H1 (cell line): ENCODE results near the gene SCGN. TPM values are rescaled to one million over a fixed set of nuclear protein-coding genes. Genes with fewer than 3 reads are reported as not detected.

ENCODE experiments used
- CTCF ChIA-PET: fragments of 300-600 bp; sonication (Branson Sonifier 250); formaldehyde crosslinking; loops from one replicate; lab custom pipeline; 2021; ENCODE audit not compliant: partially characterized antibody; lab: Charles Lee
- POLR2A ChIA-PET: fragments of 300-600 bp; sonication (Branson Sonifier 250); formaldehyde crosslinking; loops from one replicate; lab custom pipeline; 2021; ENCODE audit warnings: inconsistent platforms; ENCODE audit not compliant: partially characterized antibody; lab: Charles Lee
- DNase-seq, 2 experiments: peaks; one replicate each; pipeline versions ENCODE4 v3.0.0 to v3.0.0-alpha.2; 2010 to 2022; ENCODE audit warnings: low spot score in 2 of 2, low read depth in 1 of 2, mixed read lengths in 1 of 2
- FAIRE-seq: peaks from 2 replicates; lab custom pipeline; 2011; peaks lifted over from hg19 to GRCh38; lab: Jason Lieb, UNC
- H2AFZ ChIP-seq: 2 replicates; pipeline ENCODE4 v1.8.1; 2012; ENCODE audit warnings: low read length, inconsistent platforms
- H2AK5ac ChIP-seq: 2 replicates; pipeline ENCODE4 v1.6.1; 2013; ENCODE audit warnings: low read depth, low read length
- H2BK120ac ChIP-seq: replicated peaks from 2 replicates; pipeline ENCODE3; 2013; ENCODE audit warnings: low read depth, low read length, inconsistent platforms
- H2BK12ac ChIP-seq: 2 replicates; pipeline ENCODE4 v1.6.1; 2013; ENCODE audit warnings: low read depth, low read length
- H2BK15ac ChIP-seq: 2 replicates; pipeline ENCODE4 v1.6.1; 2013; ENCODE audit warnings: low read length
- H2BK20ac ChIP-seq: 2 replicates; pipeline ENCODE4 v1.6.1; 2013; ENCODE audit warnings: low read length
- H2BK5ac ChIP-seq: 2 replicates; pipeline ENCODE4 v1.6.1; 2013; ENCODE audit warnings: low read depth, low read length
- H3K14ac ChIP-seq: 2 replicates; pipeline ENCODE4 v1.6.1; 2013; ENCODE audit warnings: inconsistent platforms; ENCODE audit not compliant: insufficient read length
- H3K18ac ChIP-seq: 2 replicates; pipeline ENCODE4 v1.6.1; 2013; ENCODE audit warnings: low read length; ENCODE audit errors: extremely low read depth
- H3K23ac ChIP-seq: 2 replicates; pipeline ENCODE4 v1.6.1; 2013; ENCODE audit warnings: inconsistent platforms; ENCODE audit not compliant: insufficient read length
- H3K23me2 ChIP-seq: 2 replicates; pipeline ENCODE4 v1.6.1; 2013; ENCODE audit warnings: low read depth, low read length
- H3K27ac ChIP-seq: 2 replicates; pipeline ENCODE4 v1.6.1; 2011; ENCODE audit warnings: low read depth, low read length, inconsistent platforms
- H3K27me3 ChIP-seq, 4 experiments: replicated peaks in 1 of 4; 1 replicate in 1 of 4; 2 replicates in 3 of 4; pipeline versions ENCODE4 v1.6.1 to v1.8.1; 2011 to 2013; ENCODE audit warnings: low read length in 3 of 4, mild to moderate bottlenecking in 3 of 4, inconsistent platforms in 2 of 4, mixed read lengths in 2 of 4, moderate library complexity in 1 of 4; ENCODE audit not compliant: control insufficient read depth in 3 of 4, insufficient read depth in 3 of 4; ENCODE audit errors: extremely low read depth in 1 of 4
- H3K36me3 ChIP-seq, 4 experiments: 2 replicates each; pipeline versions ENCODE4 v1.6.1 to v1.8.1; 2011 to 2013; ENCODE audit warnings: mild to moderate bottlenecking in 4 of 4, low read length in 3 of 4, moderate library complexity in 2 of 4, control low read depth in 1 of 4, inconsistent platforms in 1 of 4; ENCODE audit not compliant: insufficient read depth in 4 of 4, control insufficient read depth in 2 of 4
- H3K4ac ChIP-seq: replicated peaks from 2 replicates; pipeline ENCODE3; 2013; ENCODE audit warnings: low read length, low read depth, mixed read lengths, inconsistent platforms; ENCODE audit not compliant: insufficient read length
- H3K4me1 ChIP-seq, 4 experiments: replicated peaks in 1 of 4; 1 replicate in 1 of 4; 2 replicates in 3 of 4; pipeline versions ENCODE4 v1.6.1 to v1.8.1; 2011 to 2013; ENCODE audit warnings: low read length in 3 of 4, inconsistent platforms in 2 of 4, mixed read lengths in 1 of 4; ENCODE audit not compliant: insufficient read depth in 4 of 4, control insufficient read depth in 3 of 4
- H3K4me2 ChIP-seq, 2 experiments: 2 replicates each; pipeline versions ENCODE4 v1.6.1 to v1.8.1; 2011 to 2013; ENCODE audit warnings: low read depth in 2 of 2, low read length in 2 of 2, control low read depth in 1 of 2, inconsistent platforms in 1 of 2, mild to moderate bottlenecking in 1 of 2; ENCODE audit not compliant: insufficient read depth in 1 of 2
- H3K4me3 ChIP-seq, 4 experiments: fragments of 200-600, 300-600 bp in 1 of 4; sonication (generic), shearing (Covaris generic), sonication (Bioruptor Twin) in 1 of 4; 2 replicates each; pipeline versions ENCODE4 v1.5.1 to v1.8.1; 2011 to 2016; ENCODE audit warnings: low read length in 4 of 4, low read depth in 3 of 4, control low read depth in 2 of 4, inconsistent platforms in 2 of 4, mild to moderate bottlenecking in 2 of 4, mixed read lengths in 1 of 4, moderate library complexity in 1 of 4; ENCODE audit not compliant: insufficient read depth in 2 of 4; ENCODE audit errors: extremely low read depth in 1 of 4
- H3K56ac ChIP-seq: replicated peaks from 2 replicates; pipeline ENCODE3; 2013; ENCODE audit warnings: low read depth, mild to moderate bottlenecking, mixed read lengths, low read length, inconsistent platforms; ENCODE audit not compliant: insufficient read length
- H3K79me1 ChIP-seq: 2 replicates; pipeline ENCODE4 v1.6.1; 2013; ENCODE audit warnings: low read depth, low read length, control low read depth
- H3K79me2 ChIP-seq, 2 experiments: 2 replicates each; pipeline versions ENCODE4 v1.6.1 to v1.8.1; 2012 to 2013; ENCODE audit warnings: low read length in 2 of 2, mild to moderate bottlenecking in 2 of 2, inconsistent platforms in 1 of 2; ENCODE audit not compliant: insufficient read depth in 2 of 2, control insufficient read depth in 1 of 2
- H3K9ac ChIP-seq, 4 experiments: replicated peaks in 1 of 4; 1 replicate in 1 of 4; 2 replicates in 3 of 4; pipeline versions ENCODE4 v1.6.1 to v1.8.1; 2011 to 2013; ENCODE audit warnings: low read depth in 3 of 4, low read length in 3 of 4, control low read depth in 2 of 4, mild to moderate bottlenecking in 2 of 4, moderate library complexity in 2 of 4, inconsistent platforms in 1 of 4; ENCODE audit errors: extremely low read depth in 1 of 4
- H3K9me3 ChIP-seq, 2 experiments: 2 replicates each; pipeline versions ENCODE4 v1.6.1 to v1.8.1; 2012 to 2013; ENCODE audit warnings: mild to moderate bottlenecking in 2 of 2, moderate library complexity in 2 of 2, control low read depth in 1 of 2, inconsistent platforms in 1 of 2, low read depth in 1 of 2, low read length in 1 of 2, mixed read lengths in 1 of 2; ENCODE audit not compliant: insufficient read depth in 2 of 2
- H4K20me1 ChIP-seq, 2 experiments: replicated peaks in 1 of 2; 2 replicates each; pipeline versions ENCODE3 to v1.8.1; 2011 to 2013; ENCODE audit warnings: inconsistent platforms in 2 of 2, low read length in 2 of 2, mild to moderate bottlenecking in 1 of 2; ENCODE audit not compliant: insufficient read depth in 2 of 2, control insufficient read depth in 1 of 2
- H4K5ac ChIP-seq: 2 replicates; pipeline ENCODE4 v1.6.1; 2013; ENCODE audit warnings: low read length, low read depth, mixed read lengths, inconsistent platforms; ENCODE audit not compliant: insufficient read length
- H4K8ac ChIP-seq: 2 replicates; pipeline ENCODE4 v1.8.0; 2013; ENCODE audit warnings: mild to moderate bottlenecking, moderate library complexity, low read length, inconsistent platforms; ENCODE audit not compliant: insufficient read depth; ENCODE audit errors: extremely low read depth
- H4K91ac ChIP-seq: replicated peaks from 2 replicates; pipeline ENCODE3; 2013; ENCODE audit warnings: low read length, mixed read lengths, inconsistent platforms; ENCODE audit not compliant: insufficient read length
- CBX5 ChIP-seq: fragments of 300-800, 300-1000 bp; sonication (generic); IDR thresholded peaks from 2 replicates; pipeline ENCODE4 v1.7.1; 2016; ENCODE audit warnings: antibody characterized with exemption, low read length, low read depth
- CBX8 ChIP-seq: fragments of 300-800, 300-1000 bp; sonication (generic); IDR thresholded peaks from 2 replicates; pipeline ENCODE4 v1.7.1; 2016; ENCODE audit warnings: low read depth, low read length, borderline replicate concordance
- GTF2F1 ChIP-seq: IDR thresholded peaks from 2 replicates; pipeline ENCODE4 v1.6.1; 2012; ENCODE audit warnings: low read depth, low read length, improper control_type of control experiment, borderline replicate concordance
- HDAC2 ChIP-seq, 2 experiments: fragments of 300-600 bp in 1 of 2; sonication (generic) in 1 of 2; IDR thresholded peaks; 2 replicates each; pipeline ENCODE4 v1.6.1; 2011 to 2012; ENCODE audit warnings: low read depth in 2 of 2, low read length in 2 of 2, mild to moderate bottlenecking in 2 of 2, moderate library complexity in 2 of 2, borderline replicate concordance in 1 of 2, inconsistent platforms in 1 of 2
- KDM1A ChIP-seq: fragments of 200-600, 300-600 bp; sonication (generic); IDR thresholded peaks from 2 replicates; pipeline ENCODE4 v1.7.1; 2016; ENCODE audit warnings: mild to moderate bottlenecking, low read length, borderline replicate concordance
- POLR2AphosphoS5 ChIP-seq: IDR thresholded peaks from 2 replicates; pipeline ENCODE4 v1.6.1; 2011; ENCODE audit warnings: low read depth, low read length
- RFX5 ChIP-seq: IDR thresholded peaks from 2 replicates; pipeline ENCODE4 v1.6.1; 2011; ENCODE audit warnings: low read depth, low read length, improper control_type of control experiment, borderline replicate concordance
- TBP ChIP-seq: IDR thresholded peaks from 2 replicates; pipeline ENCODE4 v1.6.1; 2011; ENCODE audit warnings: low read depth, low read length, improper control_type of control experiment
- WGBS, 2 experiments: shearing (Covaris generic) in 1 of 2; methylation state at CpG; one replicate each; pipeline versions ENCODE4 v1.1.6 to v1.1.7; 2013 to 2015; ENCODE audit warnings: low lambda C conversion rate in 2 of 2, mixed read lengths in 2 of 2, inconsistent platforms in 1 of 2, low coverage in 1 of 2, missing lambda C conversion rate in 1 of 2; ENCODE audit not compliant: insufficient replicate concordance in 2 of 2, insufficient coverage in 1 of 2, insufficient read length in 1 of 2; ENCODE audit errors: extremely low coverage in 1 of 2, missing lambda C conversion rate in 1 of 2; 5-methylcytosine and 5-hydroxymethylcytosine counted together
- polyA plus RNA-seq, 7 experiments: library from polyadenylated mRNA; depleted of rRNA in 3 of 7; stranded (reverse) in 5 of 7; unstranded in 2 of 7; fragments of >200 nt in 5 of 7; fragments of 200-250 nt in 2 of 7; gene quantifications; 1 replicate in 5 of 7; 2 replicates in 1 of 7; 4 replicates in 1 of 7; pipeline versions ENCODE4 v1.2.1 to v1.2.3, GENCODE V29; 2011 to 2013; ENCODE audit warnings: missing spikeins in 2 of 7, mixed read lengths in 2 of 7
- total RNA-seq: library from RNA; stranded (reverse); fragmentation: NEBNext Ultra II Directional; extraction: Animal tissue kit (Norgen Biotek cat#: 25700); gene quantifications from 2 replicates; pipeline ENCODE4 v1.2.1, GENCODE V29; 2021

SCGN gene
- total and polyA plus RNA-seq, 2 of the 8 experiments (the other 6 are each of a cell fraction or from before 2014, with no cell fraction given), result not detected

DNA sequence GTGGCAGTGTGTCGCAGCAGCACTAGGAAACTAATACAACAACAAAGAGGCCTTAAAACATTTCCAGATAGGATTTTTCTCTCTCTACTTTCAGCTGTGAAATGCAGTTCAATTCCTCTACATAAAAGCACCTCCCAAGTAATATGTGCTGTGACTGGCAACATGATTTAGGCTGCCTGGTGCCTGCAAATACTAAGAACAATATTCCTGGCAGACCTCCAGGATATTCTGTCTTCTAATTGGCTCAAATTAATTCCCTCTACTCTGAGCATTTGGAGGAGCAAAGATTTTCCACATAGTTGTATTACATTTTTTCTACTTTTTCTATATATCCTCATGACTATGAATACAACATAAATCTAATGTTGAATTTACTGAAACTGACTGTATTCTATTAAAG, 33.2 kb downstream of the SCGN start:
- no peak overlapping the region for H2BK15ac ChIP-seq
- H3K27me3 ChIP-seq, result no peaks in the 10 kb centered on the region
- H2AK5ac ChIP-seq, result no peak overlapping the region
- no peak overlapping the region for H4K91ac ChIP-seq
- CTCF ChIA-PET, result interaction anchor here (1.1 kb wide), 1 partner anchor 34 kb away, joined by 3 read pairs; no protein-coding TSS in a partner anchor
- no peak overlapping the region for H3K14ac ChIP-seq
- no peak overlapping the region for H3K4me2 ChIP-seq
- 78% methylated on average over 1 of the region's 1 CpG; no CpG with 5 or more reads in 1 of the 2 experiments for WGBS, 2 experiments
- no peak overlapping the region for H2AFZ ChIP-seq
- H2BK5ac ChIP-seq, result no peak overlapping the region
- no peak overlapping the region for H3K18ac ChIP-seq
- no peak overlapping the region for H4K8ac ChIP-seq
- no peak overlapping the region for H3K4me3 ChIP-seq
- no peaks in the 10 kb centered on the region for H3K4me1 ChIP-seq
- H3K9ac ChIP-seq, result no peak overlapping the region
- POLR2A ChIA-PET, result no interaction called here
- H4K20me1 ChIP-seq, result no peaks in the 10 kb centered on the region
- no peak overlapping the region for H2BK20ac ChIP-seq
- FAIRE-seq, result no peak
- no peak for DNase-seq
- no peak overlapping the region for H3K27ac ChIP-seq
- H2BK12ac ChIP-seq, result no peak overlapping the region
- H3K4ac ChIP-seq, result no peak overlapping the region
- no peak overlapping the region for H2BK120ac ChIP-seq
- H3K23ac ChIP-seq, result no peak overlapping the region
- H3K79me1 ChIP-seq, result no peaks in the 10 kb centered on the region
- H4K5ac ChIP-seq, result no peak overlapping the region
- H3K56ac ChIP-seq, result no peak overlapping the region
- no peaks in the 10 kb centered on the region for H3K79me2 ChIP-seq
- H3K9me3 ChIP-seq, result no peaks in the 10 kb centered on the region
- H3K23me2 ChIP-seq, result no peaks in the 10 kb centered on the region
- H3K36me3 ChIP-seq, result no peaks in the 10 kb centered on the region
- TF ChIP-seq CBX8 (no peak), TBP (no peak), RFX5 (no peak), POLR2AphosphoS5 (no peak), HDAC2 (IDR thresholded peaks at IDR 0.05; ENCODE audit: borderline replicate concordance in 1 of 2, low read depth in 2 of 2, low read length in 2 of 2) (no peak), GTF2F1 (no peak), KDM1A (no peak), CBX5 (no peak)
